ELR (cell line): ENCODE data around the gene WDFY4.

ENCODE experiments used
- DNase-seq: peaks from one replicate; pipeline ENCODE4 v3.0.0-alpha.2; 2015; ENCODE audit warnings: low read depth

The WDFY4 gene

GRCh38 chr10:48945441-48946130 lies 260.9 kb downstream of the WDFY4 start:
- DNase-seq, result no peak

DNA sequence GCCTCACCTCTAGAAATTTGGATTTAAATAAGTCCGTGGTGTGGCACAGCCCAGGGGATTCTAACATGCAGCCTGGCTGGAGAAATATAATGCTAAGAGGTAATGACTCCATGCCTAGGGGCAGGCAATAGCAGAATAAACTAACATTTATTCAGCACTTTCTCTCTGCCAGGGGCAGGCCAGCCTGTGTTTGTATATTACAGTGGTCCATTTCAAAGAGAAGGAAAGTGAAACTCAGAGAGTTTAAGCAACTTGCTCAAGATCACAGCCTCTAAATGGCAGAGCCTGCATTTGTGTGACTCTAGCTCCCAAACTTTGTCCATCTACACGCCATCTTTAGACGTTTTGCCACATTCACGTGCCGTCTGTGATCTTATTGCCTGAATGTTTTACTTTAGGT lies 261.7 kb downstream of the WDFY4 start:
- no peak for DNase-seq

DNA sequence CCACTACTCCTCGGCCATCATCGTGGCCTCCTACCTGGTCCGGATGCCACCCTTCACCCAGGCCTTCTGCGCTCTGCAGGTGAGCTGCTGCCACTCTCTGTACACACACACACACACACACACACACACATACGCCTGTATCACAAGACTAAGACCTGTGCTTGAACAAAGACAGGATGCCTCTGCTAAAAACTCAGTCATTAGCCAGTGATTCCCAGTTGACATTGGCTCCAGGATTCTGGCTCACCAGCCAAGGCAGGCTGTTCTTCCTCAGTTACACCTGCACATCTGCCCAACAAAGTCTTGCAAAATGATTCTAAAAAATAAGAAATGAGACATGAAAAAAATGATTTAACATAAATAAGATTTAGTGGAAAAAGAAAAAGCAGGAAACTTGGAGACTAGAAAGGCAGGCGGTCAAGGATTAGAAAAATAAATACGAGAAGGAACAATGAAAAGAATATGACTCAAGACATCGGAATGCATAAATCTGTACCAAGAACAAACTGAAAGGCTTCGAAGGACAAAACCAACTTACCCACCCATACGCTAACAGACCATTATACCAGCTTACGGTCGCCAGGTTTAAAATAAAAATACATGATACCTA lies 262.3 kb downstream of the WDFY4 start:
- peak; percentile 2 for DNase-seq

- DNase-seq, result no peak
These were observed 263.2 kb downstream of the WDFY4 start for GRCh38 chr10:48947690-48948469.

DNA sequence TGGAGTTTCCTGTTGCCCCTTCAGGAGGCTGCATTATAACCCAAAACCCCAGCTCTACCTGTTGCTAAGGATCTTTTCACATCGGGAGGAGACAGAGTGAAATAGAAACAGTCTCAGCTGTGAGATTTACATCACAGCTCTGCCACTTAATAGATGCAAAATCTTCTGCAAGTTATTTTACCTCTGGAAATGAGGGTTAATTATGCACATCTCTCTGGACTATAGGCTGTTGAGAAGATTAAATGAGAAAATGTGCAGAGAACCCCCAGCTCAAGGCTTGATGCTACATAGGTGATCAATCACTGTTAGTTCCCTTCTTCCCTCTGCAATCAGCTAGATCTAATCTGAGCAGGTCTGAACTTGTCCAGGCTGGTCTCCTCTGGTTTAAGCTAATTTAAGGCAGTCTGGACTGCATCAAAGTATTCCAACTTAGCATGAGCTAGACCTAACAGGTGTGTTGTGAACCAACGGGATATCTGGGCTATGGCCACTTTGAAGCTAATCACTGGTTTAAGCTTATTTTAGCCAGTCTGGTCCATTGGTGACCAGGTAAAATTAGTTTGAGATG lies 263.9 kb downstream of the WDFY4 start:
- DNase-seq, result no peak

GRCh38 chr10:48951707-48952106 lies 267.0 kb downstream of the WDFY4 start:
- no peak for DNase-seq

GRCh38 chr10:48957361-48958151 lies 272.9 kb downstream of the WDFY4 start:
- DNase-seq, result no peak

- no peak for DNase-seq
These were observed 274.0 kb downstream of the WDFY4 start for GRCh38 chr10:48958598-48959190.

GRCh38 chr10:48964038-48964437 lies 279.4 kb downstream of the WDFY4 start:
- DNase-seq, result no peak

- no peak for DNase-seq
These were observed 280.8 kb downstream of the WDFY4 start for GRCh38 chr10:48965460-48965859.

DNA sequence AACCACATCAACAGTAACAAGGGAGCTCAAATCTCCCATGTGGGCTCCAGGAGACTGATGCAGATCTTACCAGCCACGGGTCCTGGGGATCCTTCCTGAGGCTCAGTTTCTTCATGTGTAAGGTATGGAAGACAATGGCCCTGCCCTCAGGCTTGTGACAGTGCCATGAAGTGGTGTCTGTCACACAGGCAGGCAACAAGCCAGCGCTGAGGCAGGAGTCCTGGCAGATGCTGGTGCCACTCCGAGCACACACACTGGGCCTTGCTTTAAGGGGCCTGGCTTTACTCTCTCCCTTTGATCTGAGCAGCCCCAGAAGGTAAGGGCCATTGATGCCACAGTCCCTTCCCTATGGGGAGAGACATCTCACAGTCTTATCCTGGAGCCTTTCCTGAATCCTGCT lies 283.4 kb downstream of the WDFY4 start:
- DNase-seq, result no peak

DNA sequence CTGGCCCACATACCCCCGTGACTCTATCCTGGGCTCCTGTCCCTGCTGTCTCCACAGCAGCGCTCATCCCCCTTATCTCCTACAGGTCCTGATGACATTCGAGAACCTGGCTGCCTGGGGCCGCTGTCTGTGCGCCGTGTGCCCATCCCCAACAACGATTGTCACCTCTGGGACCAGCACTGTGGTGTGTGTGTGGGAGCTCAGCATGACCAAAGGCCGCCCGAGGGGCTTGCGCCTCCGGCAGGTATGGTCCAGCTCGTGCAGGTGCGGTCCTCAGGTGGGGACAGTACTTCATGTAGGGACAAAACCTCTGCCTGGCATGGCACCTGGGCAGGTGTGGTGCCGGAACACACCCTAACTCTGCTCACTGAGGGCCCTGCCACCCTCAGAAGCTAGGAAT lies 285.4 kb downstream of the WDFY4 start:
- DNase-seq, result no peak

GRCh38 chr10:48970654-48971053 lies 286.0 kb downstream of the WDFY4 start:
- DNase-seq, result no peak

DNA sequence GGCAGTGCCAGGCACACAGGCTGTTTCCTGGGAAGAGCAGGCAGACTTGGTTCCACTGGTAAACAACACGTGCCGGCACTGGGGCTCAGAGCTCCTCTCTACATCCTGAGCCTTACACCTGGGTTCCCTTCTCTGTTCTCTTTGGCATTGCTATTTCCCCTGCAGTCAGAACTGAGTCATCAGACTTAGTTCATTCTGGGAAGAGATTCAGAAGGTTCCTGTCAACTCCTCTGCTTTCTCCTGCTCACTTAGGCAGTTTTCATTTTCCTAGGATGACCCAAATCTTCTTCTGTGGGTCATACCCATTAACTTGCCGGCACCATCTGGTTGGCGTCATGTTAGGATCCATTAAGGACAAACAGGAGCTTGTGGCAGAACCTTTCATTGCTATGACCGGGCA lies 288.4 kb downstream of the WDFY4 start:
- peak; percentile 4 for DNase-seq

DNA sequence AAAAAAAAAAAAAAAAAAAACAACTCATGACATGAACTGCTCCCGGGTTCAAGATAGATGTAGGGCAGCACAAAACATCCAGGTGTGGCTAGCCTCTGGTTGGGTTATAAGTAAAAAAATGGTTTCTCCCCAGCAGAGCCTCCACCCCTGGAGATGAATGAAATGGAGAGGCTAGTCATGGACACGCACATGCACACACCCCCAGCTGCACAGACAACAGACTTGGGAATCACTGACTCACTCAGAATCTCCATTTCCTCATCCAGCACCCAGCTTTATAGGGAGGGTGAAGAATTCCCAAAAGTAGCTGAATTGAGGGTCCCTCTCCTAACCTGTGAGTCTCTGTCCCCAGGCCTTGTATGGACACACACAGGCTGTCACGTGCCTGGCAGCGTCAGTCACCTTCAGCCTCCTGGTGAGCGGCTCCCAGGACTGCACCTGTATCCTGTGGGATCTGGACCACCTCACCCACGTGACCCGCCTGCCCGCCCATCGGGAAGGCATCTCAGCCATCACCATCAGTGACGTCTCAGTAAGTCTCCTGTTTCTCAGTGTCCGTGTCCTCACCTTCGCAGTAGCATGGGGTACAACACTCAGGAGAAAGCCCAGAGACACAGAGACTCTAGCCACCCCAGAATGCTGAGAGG lies 290.0 kb downstream of the WDFY4 start:
- no peak for DNase-seq

- peak; percentile 34 for DNase-seq
These were observed 291.5 kb downstream of the WDFY4 start for GRCh38 chr10:48976196-48976595.

- DNase-seq, result no peak
These were observed 293.6 kb downstream of the WDFY4 start for GRCh38 chr10:48978318-48978717.

DNA sequence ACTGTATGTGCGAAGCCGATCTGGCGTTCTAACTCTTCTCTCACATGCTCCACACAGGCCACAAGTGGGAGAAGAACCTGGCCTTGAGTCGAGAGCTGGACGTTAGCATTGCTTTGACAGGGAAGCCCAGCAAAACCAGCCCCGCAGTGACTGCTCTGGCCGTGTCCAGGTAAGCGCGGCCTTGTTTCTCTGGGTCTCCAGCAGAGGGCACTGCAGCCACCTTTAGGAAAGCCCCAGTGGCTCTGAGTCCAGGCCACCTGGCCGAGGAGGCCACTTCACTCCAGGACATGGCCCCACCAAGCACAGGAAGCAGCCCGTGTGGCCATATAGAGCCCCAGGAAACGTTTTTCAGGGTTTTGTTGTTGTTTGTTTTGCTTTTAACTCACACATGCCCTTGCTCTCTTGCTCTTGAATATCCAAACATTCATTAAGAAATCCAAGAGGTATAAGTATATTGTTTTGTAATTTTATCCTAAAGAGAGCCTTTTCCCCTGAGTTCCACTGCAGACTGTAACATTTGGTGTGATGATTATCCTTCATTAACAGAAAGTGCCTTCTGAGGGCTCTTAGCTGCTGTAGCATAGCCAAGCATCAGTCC lies 296.7 kb downstream of the WDFY4 start:
- peak; percentile 64 for DNase-seq

GRCh38 chr10:48982584-48982983 lies 297.9 kb downstream of the WDFY4 start:
- no peak for DNase-seq

GRCh38 chr10:48983648-48984351 lies 299.1 kb downstream of the WDFY4 start:
- DNase-seq, result no peak
